Limb (tissue), 2 donors: ENCODE results near the gene JPT1.

Experiments used
- DNase-seq, 2 donors: peaks; one replicate each; pipeline ENCODE4 v3.0.0-alpha.2; 2016; ENCODE audit errors: extremely low spot score in 2 of 2

The JPT1 gene

GRCh38 chr17:75105126-75106080 lies 48.9 kb downstream of the JPT1 start:
- no peak for DNase-seq

- no peak for DNase-seq
These were observed 50.4 kb downstream of the JPT1 start for GRCh38 chr17:75103601-75104554.

- DNase-seq, result no peak
These were observed 51.9 kb downstream of the JPT1 start for GRCh38 chr17:75102385-75102821.

- DNase-seq, result no peak
These were observed 54.3 kb downstream of the JPT1 start for GRCh38 chr17:75099881-75100595.

GRCh38 chr17:75098861-75099260 lies 55.5 kb downstream of the JPT1 start:
- DNase-seq, result no peak

- DNase-seq, result no peak
These were observed 56.4 kb downstream of the JPT1 start for GRCh38 chr17:75097865-75098264.

- peak in 1 of 2 donors; percentile 57 for DNase-seq
These were observed 58.2 kb downstream of the JPT1 start for GRCh38 chr17:75096082-75096625.

GRCh38 chr17:75094871-75095399 lies 59.4 kb downstream of the JPT1 start:
- DNase-seq, result no peak

GRCh38 chr17:75093548-75094158 lies 60.7 kb downstream of the JPT1 start:
- no peak for DNase-seq

- no peak for DNase-seq
These were observed 62.4 kb downstream of the JPT1 start for GRCh38 chr17:75091855-75092327.

- DNase-seq, result no peak
These were observed 63.1 kb downstream of the JPT1 start for GRCh38 chr17:75090871-75091854.

GRCh38 chr17:75088465-75089417 lies 65.6 kb downstream of the JPT1 start:
- DNase-seq, result no peak

- peak; percentile 62 to 84 for DNase-seq
These were observed 66.5 kb downstream of the JPT1 start, which contains the start of gene SLC16A5 for GRCh38 chr17:75087558-75088453. Gene SLC16A5 (plus strand): TSS chr17:75087954. CDS start chr17:75093637, 5,683 bp downstream.

- DNase-seq, result no peak
These were observed 67.1 kb downstream of the JPT1 start for GRCh38 chr17:75087182-75087557.

GRCh38 chr17:75086496-75087181 lies 67.7 kb downstream of the JPT1 start:
- DNase-seq, result no peak
